ENCODE data around the gene WWP2.
"Not testable (repeated sequence)": the region's sequence is repeated elsewhere in the genome, so short reads cannot be mapped to it uniquely, and the experiment has no call there.

WWP2 gene

DNA sequence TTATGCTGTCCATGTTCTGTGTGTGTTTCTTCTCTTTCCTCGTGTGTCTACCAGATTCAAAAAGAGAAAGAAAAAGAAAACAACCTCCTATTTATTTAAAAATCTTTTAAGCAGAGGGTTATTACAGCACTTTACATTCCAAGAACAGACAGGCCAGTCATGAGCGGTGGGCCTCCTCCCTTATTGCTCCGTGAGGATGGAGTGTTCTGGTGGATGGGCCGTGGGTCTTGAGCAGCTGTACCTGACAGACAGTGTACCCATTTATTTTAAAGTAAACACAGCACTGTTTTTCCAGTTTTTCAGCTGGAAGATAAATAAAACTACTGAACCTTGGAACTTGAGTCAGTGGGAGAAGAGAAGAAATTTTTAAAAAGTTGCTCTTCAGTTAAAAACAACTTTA, 52.4 kb downstream of the WWP2 start:
- Histone ChIP-seq H3K9ac (no peak overlapping the region), H3K4me1 (ENCODE audit: low read depth, poor library complexity, severe bottlenecking) (peaks cover 5% of the 10 kb centered on the region), H3K27me3 (ENCODE audit: insufficient read depth, low read depth) (no peaks in the 10 kb centered on the region), H3K79me2 (ENCODE audit: insufficient read depth, low read depth) (no peaks in the 10 kb centered on the region), H4K20me1 (ENCODE audit: insufficient read depth) (no peaks in the 10 kb centered on the region), H2AFZ (ENCODE audit: low read depth) (no peak overlapping the region), H3K27ac (no peak overlapping the region), H3K4me3 (IDR thresholded peaks at IDR 0.05; ENCODE audit: insufficient read depth, low read depth, low read length) (no peak overlapping the region), H3K36me3 (ENCODE audit: insufficient read depth) (no peaks in the 10 kb centered on the region), H3K4me2 (no peak overlapping the region)
- TF ChIP-seq, protein P1, sequence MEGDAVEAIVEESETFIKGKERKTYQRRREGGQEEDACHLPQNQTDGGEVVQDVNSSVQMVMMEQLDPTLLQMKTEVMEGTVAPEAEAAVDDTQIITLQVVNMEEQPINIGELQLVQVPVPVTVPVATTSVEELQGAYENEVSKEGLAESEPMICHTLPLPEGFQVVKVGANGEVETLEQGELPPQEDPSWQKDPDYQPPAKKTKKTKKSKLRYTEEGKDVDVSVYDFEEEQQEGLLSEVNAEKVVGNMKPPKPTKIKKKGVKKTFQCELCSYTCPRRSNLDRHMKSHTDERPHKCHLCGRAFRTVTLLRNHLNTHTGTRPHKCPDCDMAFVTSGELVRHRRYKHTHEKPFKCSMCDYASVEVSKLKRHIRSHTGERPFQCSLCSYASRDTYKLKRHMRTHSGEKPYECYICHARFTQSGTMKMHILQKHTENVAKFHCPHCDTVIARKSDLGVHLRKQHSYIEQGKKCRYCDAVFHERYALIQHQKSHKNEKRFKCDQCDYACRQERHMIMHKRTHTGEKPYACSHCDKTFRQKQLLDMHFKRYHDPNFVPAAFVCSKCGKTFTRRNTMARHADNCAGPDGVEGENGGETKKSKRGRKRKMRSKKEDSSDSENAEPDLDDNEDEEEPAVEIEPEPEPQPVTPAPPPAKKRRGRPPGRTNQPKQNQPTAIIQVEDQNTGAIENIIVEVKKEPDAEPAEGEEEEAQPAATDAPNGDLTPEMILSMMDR (conservative IDR thresholded peaks at IDR 0.05; ENCODE audit: low read depth, low read length), result no peak

DNA sequence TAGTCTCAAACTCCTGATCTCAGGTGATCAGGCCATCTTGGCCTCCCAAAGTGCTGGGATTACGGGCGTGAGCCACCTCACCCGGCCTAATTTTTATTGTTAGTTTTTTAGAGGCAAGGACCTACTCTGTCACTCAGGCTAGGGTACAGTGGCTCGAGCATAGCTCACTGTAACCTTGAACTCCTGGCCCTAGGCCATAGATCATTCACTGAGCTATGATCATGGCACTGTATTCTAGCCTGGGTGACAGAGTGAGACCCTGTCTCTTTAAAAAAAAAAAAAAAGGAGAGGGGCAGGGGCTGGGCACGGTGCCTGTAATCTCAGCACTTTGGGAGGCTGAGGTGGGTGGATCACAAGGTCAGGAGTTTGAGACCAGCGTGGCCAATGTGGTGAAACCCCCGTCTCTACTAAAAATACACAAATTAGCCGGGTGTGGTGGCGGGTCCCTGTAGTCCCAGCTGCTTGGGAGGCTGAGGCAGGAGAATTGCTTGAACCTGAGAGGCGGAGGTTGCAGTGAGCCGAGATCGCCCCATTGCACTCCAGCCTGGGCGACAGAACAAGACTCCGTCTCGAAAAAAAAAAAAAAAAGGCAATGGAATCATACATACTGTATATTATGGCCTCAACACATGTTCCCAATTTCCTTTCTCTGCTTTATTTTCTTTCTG, 53.2 kb downstream of the WWP2 start:
- not testable (repeated sequence) for H3K4me2 ChIP-seq; H3K4me3 ChIP-seq (IDR thresholded peaks at IDR 0.05; ENCODE audit: insufficient read depth, low read depth, low read length)

DNA sequence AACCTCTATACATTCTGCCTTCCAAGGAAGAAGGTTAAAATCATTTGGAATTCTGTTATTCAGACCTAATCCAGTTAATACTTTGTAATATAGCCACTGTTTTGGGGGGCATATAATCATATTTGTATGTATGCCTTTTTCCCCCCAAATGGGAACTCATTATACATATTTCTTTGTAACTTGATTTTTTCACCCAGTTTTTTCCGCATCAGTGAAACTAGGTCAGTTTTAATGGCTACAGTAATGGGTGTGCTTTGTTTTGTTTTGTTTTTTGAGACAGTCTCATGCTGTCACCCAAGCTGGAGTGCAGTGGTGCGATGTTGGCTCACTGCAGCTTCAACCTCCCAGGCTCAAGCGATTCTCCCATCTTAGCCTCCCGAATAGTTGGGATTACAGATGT, 54.9 kb downstream of the WWP2 start:
- no peaks in the 10 kb centered on the region for H3K27me3 ChIP-seq (ENCODE audit: insufficient read depth, low read depth)
- no peaks in the 10 kb centered on the region for H3K36me3 ChIP-seq (ENCODE audit: insufficient read depth)
- TF ChIP-seq, protein P1 (conservative IDR thresholded peaks at IDR 0.05; ENCODE audit: low read depth, low read length), result no peak
- no peak overlapping the region for H3K4me2 ChIP-seq
- peaks cover 5% of the 10 kb centered on the region for H3K4me1 ChIP-seq (ENCODE audit: low read depth, poor library complexity, severe bottlenecking)
- no peaks in the 10 kb centered on the region for H4K20me1 ChIP-seq (ENCODE audit: insufficient read depth)
- H3K9ac ChIP-seq, result no peak overlapping the region
- no peak overlapping the region for H3K27ac ChIP-seq
- no peak overlapping the region for H2AFZ ChIP-seq (ENCODE audit: low read depth)
- no peak overlapping the region for H3K4me3 ChIP-seq (IDR thresholded peaks at IDR 0.05; ENCODE audit: insufficient read depth, low read depth, low read length)
- H3K79me2 ChIP-seq (ENCODE audit: insufficient read depth, low read depth), result no peaks in the 10 kb centered on the region

More for the DNA sequence above, 53.2 kb downstream of the WWP2 start:
- not testable (repeated sequence) for H3K79me2 ChIP-seq (ENCODE audit: insufficient read depth, low read depth); H3K27me3 ChIP-seq (ENCODE audit: insufficient read depth, low read depth); H3K36me3 ChIP-seq (ENCODE audit: insufficient read depth); H3K9ac ChIP-seq; H2AFZ ChIP-seq (ENCODE audit: low read depth); H4K20me1 ChIP-seq (ENCODE audit: insufficient read depth); H3K27ac ChIP-seq; H3K4me1 ChIP-seq (ENCODE audit: low read depth, poor library complexity, severe bottlenecking)

- no peak overlapping the region for H3K4me2 ChIP-seq
- H3K9ac ChIP-seq, result no peak overlapping the region
- no peaks in the 10 kb centered on the region for H3K79me2 ChIP-seq (ENCODE audit: insufficient read depth, low read depth)
- H2AFZ ChIP-seq (ENCODE audit: low read depth), result no peak overlapping the region
- H3K36me3 ChIP-seq (ENCODE audit: insufficient read depth), result no peaks in the 10 kb centered on the region
- no peaks in the 10 kb centered on the region for H3K4me1 ChIP-seq (ENCODE audit: low read depth, poor library complexity, severe bottlenecking)
- no peaks in the 10 kb centered on the region for H3K27me3 ChIP-seq (ENCODE audit: insufficient read depth, low read depth)
- H4K20me1 ChIP-seq (ENCODE audit: insufficient read depth), result no peaks in the 10 kb centered on the region
- H3K27ac ChIP-seq, result no peak overlapping the region
- TF ChIP-seq, protein P1 (conservative IDR thresholded peaks at IDR 0.05; ENCODE audit: low read depth, low read length), result no peak
- no peak overlapping the region for H3K4me3 ChIP-seq (IDR thresholded peaks at IDR 0.05; ENCODE audit: insufficient read depth, low read depth, low read length)
Observed at GRCh38 chr16:69818891-69819545, 56.9 kb downstream of the WWP2 start.

DNA sequence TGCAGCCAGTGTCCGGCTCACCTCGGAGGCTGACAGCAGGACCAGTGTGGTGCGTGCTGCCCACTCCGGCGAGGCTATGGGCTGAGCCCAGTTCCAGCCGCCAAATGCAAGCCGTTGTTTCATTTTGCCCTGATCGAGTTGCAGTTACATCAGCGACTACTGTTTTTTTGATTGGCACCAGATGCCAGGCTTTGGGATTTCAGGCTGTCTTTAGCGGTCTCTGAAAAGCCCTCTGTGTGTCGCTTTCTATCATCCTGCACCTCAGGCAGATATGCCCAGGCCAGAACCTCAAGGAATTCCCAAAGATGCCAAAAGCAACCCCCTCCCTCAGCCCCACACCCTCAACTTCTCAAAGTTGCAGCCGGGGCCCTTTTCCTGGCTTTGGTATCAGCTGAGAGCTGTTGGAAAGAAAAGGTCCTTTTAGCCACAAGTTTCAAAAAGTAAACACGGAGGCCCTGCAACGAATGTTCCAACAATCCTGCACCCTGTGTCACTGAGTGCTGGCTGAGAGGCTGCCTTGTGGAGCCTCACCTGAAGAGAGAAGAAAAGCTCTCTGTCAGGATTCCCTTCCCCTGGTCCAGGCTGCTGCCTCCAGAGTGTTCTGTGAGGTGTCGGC, 58.9 kb downstream of the WWP2 start:
- TF ChIP-seq, protein P1 (conservative IDR thresholded peaks at IDR 0.05; ENCODE audit: low read depth, low read length), result no peak
- no peaks in the 10 kb centered on the region for H3K79me2 ChIP-seq (ENCODE audit: insufficient read depth, low read depth)
- peaks cover 3% of the 10 kb centered on the region for H3K4me1 ChIP-seq (ENCODE audit: low read depth, poor library complexity, severe bottlenecking)
- H3K4me3 ChIP-seq (IDR thresholded peaks at IDR 0.05; ENCODE audit: insufficient read depth, low read depth, low read length), result no peak overlapping the region
- no peaks in the 10 kb centered on the region for H3K27me3 ChIP-seq (ENCODE audit: insufficient read depth, low read depth)
- H3K9ac ChIP-seq, result no peak overlapping the region
- no peaks in the 10 kb centered on the region for H4K20me1 ChIP-seq (ENCODE audit: insufficient read depth)
- no peak overlapping the region for H2AFZ ChIP-seq (ENCODE audit: low read depth)
- no peak overlapping the region for H3K27ac ChIP-seq
- no peaks in the 10 kb centered on the region for H3K36me3 ChIP-seq (ENCODE audit: insufficient read depth)
- H3K4me2 ChIP-seq, result no peak overlapping the region
